IMR-90 (cell line): ENCODE results near the gene DUSP23. TPM values are rescaled to one million over a fixed set of nuclear protein-coding genes. Genes with fewer than 3 reads are reported as not detected.

Source experiments
- ATAC-seq: fragments of 200-7000 bp; cut with Tn5 transposase; 2 replicates; pipeline ENCODE4 v1.9.1; 2020; ENCODE audit warnings: low read depth, mild to moderate bottlenecking, moderate library complexity
- BruUV-seq: library from RNA; stranded (reverse); fragments of 400-500 nt; replicated peaks from 2 replicates; lab custom pipeline; 2021; lab: Mats Ljungman, UMichigan
- CTCF ChIA-PET: fragments of 300-600 bp; formaldehyde crosslinking; extraction: SDS; loops from one replicate; lab custom pipeline; 2021; ENCODE audit warnings: antibody characterized with exemption; lab: Yijun Ruan, JAX
- POLR2A ChIA-PET: fragments of 300-600 bp; sonication (Branson Sonifier 250); formaldehyde crosslinking; loops from one replicate; lab custom pipeline; 2022; ENCODE audit warnings: antibody characterized with exemption; ENCODE audit not compliant: unreplicated experiment; lab: Charles Lee
- DNase-seq: peaks from one replicate; pipeline ENCODE4 v3.0.0; 2013
- H2AFZ ChIP-seq: replicated peaks from 2 replicates; pipeline ENCODE3; 2013; ENCODE audit warnings: low read length, mild to moderate bottlenecking; ENCODE audit not compliant: poor library complexity
- H2AK5ac ChIP-seq: 2 replicates; pipeline ENCODE4 v1.6.1; 2013; ENCODE audit warnings: low read depth, low read length, inconsistent platforms
- H2AK9ac ChIP-seq: replicated peaks from 2 replicates; pipeline ENCODE3; 2013; ENCODE audit warnings: mild to moderate bottlenecking, low read depth, low read length, moderate library complexity; ENCODE audit not compliant: poor library complexity
- H2BK120ac ChIP-seq: 2 replicates; pipeline ENCODE4 v1.6.1; 2013; ENCODE audit warnings: low read depth, low read length, inconsistent platforms
- H2BK15ac ChIP-seq: 3 replicates; pipeline ENCODE4 v1.6.1; 2013; ENCODE audit warnings: low read depth, low read length, inconsistent platforms
- H2BK20ac ChIP-seq: 2 replicates; pipeline ENCODE4 v1.6.1; 2013; ENCODE audit warnings: low read depth, mild to moderate bottlenecking, inconsistent platforms, low read length, moderate library complexity
- H2BK5ac ChIP-seq: 2 replicates; pipeline ENCODE4 v1.6.1; 2013; ENCODE audit warnings: mild to moderate bottlenecking, low read depth, low read length, inconsistent platforms; ENCODE audit not compliant: poor library complexity, severe bottlenecking
- H3K14ac ChIP-seq: replicated peaks from 2 replicates; pipeline ENCODE4 v1.6.1; 2013; ENCODE audit warnings: low read depth, low read length, inconsistent platforms
- H3K18ac ChIP-seq: 2 replicates; pipeline ENCODE4 v1.6.1; 2013; ENCODE audit warnings: low read depth, low read length, control low read depth
- H3K23ac ChIP-seq: 2 replicates; pipeline ENCODE4 v1.6.1; 2013; ENCODE audit warnings: low read depth, low read length, inconsistent platforms
- H3K27ac ChIP-seq: 2 replicates; pipeline ENCODE4 v1.5.1; 2013; ENCODE audit warnings: mild to moderate bottlenecking, control low read depth, low read length; ENCODE audit not compliant: insufficient read depth
- H3K27me3 ChIP-seq: 2 replicates; pipeline ENCODE4 v1.6.1; 2013; ENCODE audit warnings: low read length; ENCODE audit not compliant: control insufficient read depth, insufficient read depth
- H3K36me3 ChIP-seq: 2 replicates; pipeline ENCODE4 v1.6.1; 2013; ENCODE audit warnings: low read length, mixed read lengths; ENCODE audit not compliant: control insufficient read depth, insufficient read depth
- H3K4ac ChIP-seq: 2 replicates; pipeline ENCODE4 v1.6.1; 2013; ENCODE audit warnings: low read depth, low read length, inconsistent platforms
- H3K4me1 ChIP-seq: 2 replicates; pipeline ENCODE4 v1.6.1; 2013; ENCODE audit warnings: low read length, mixed read lengths; ENCODE audit not compliant: control insufficient read depth, insufficient read depth
- H3K4me2 ChIP-seq: 2 replicates; pipeline ENCODE4 v1.6.1; 2013; ENCODE audit warnings: low read depth, mild to moderate bottlenecking, control low read depth, low read length, moderate library complexity
- H3K4me3 ChIP-seq: 2 replicates; pipeline ENCODE4 v1.5.1; 2013; ENCODE audit warnings: low read depth, mild to moderate bottlenecking, control low read depth, low read length, moderate library complexity; ENCODE audit not compliant: insufficient read depth
- H3K56ac ChIP-seq: 2 replicates; pipeline ENCODE4 v1.6.1; 2013; ENCODE audit warnings: low read length, inconsistent platforms; ENCODE audit not compliant: insufficient read depth; ENCODE audit errors: extremely low read depth
- H3K79me1 ChIP-seq, 2 experiments: 2 replicates each; pipeline ENCODE4 v1.6.1; 2013; ENCODE audit warnings: low read length in 2 of 2, inconsistent platforms in 1 of 2, low read depth in 1 of 2
- H3K9ac ChIP-seq: 2 replicates; pipeline ENCODE4 v1.6.1; 2013; ENCODE audit warnings: low read depth, low read length, control low read depth
- H3K9me1 ChIP-seq: 2 replicates; pipeline ENCODE4 v1.6.1; 2013; ENCODE audit warnings: low read length, inconsistent platforms; ENCODE audit not compliant: insufficient read depth
- H3K9me3 ChIP-seq: 2 replicates; pipeline ENCODE4 v1.6.1; 2013; ENCODE audit warnings: low read length; ENCODE audit not compliant: control insufficient read depth, insufficient read depth
- H4K20me1 ChIP-seq: 2 replicates; pipeline ENCODE4 v1.6.1; 2013; ENCODE audit warnings: low read length, inconsistent platforms; ENCODE audit not compliant: insufficient read depth
- H4K5ac ChIP-seq: 2 replicates; pipeline ENCODE4 v1.6.1; 2013; ENCODE audit warnings: mild to moderate bottlenecking, low read depth, low read length, control low read depth
- H4K8ac ChIP-seq, 2 experiments: 2 replicates each; pipeline ENCODE4 v1.6.1; 2013; ENCODE audit warnings: low read depth in 2 of 2, low read length in 2 of 2, control low read depth in 1 of 2, inconsistent platforms in 1 of 2
- H4K91ac ChIP-seq: 2 replicates; pipeline ENCODE4 v1.6.1; 2013; ENCODE audit warnings: low read depth, low read length, inconsistent platforms; ENCODE audit not compliant: insufficient read depth
- CTCF ChIP-seq: conservative IDR thresholded peaks from 2 replicates; pipeline ENCODE4 v1.5.1; 2012; ENCODE audit warnings: mild to moderate bottlenecking, low read depth, low read length, improper control_type of control experiment
- MAZ ChIP-seq: IDR thresholded peaks from 2 replicates; pipeline ENCODE4 v1.6.1; 2012; ENCODE audit warnings: low read depth, mild to moderate bottlenecking, low read length, improper control_type of control experiment, moderate library complexity, borderline replicate concordance
- WGBS, 2 experiments: methylation state at CpG; one replicate each; pipeline versions ENCODE4 v1.1.5 to v1.1.7; 2013; ENCODE audit warnings: missing lambda C conversion rate in 2 of 2; ENCODE audit not compliant: insufficient read length in 1 of 2; ENCODE audit errors: extremely low coverage in 2 of 2; 5-methylcytosine and 5-hydroxymethylcytosine counted together
- dilution Hi-C: fragments of 300-500 bp; cut with HindIII; formaldehyde crosslinking; loops from one replicate; pipeline ENCODE4 v1.14.3; 2018; ENCODE audit warnings: low sequenced_read_pairs; ENCODE audit not compliant: unreplicated experiment
- in situ Hi-C: fragments of 300-500 bp; cut with MboI; formaldehyde crosslinking; loops from 3 replicates; pipeline ENCODE4 v1.14.3; 2019; ENCODE audit warnings: low sequenced_read_pairs, inconsistent platforms, mixed read lengths
- intact Hi-C: fragments of 100-400 bp; cut with micrococcal nuclease; formaldehyde crosslinking; loops from 2 replicates; pipeline ENCODE4 v1.10.0; 2022
- polyA plus RNA-seq, 3 experiments: library from polyadenylated mRNA; depleted of rRNA; stranded (reverse); fragments of >200 nt; gene quantifications; 2 replicates each; pipeline ENCODE4 v1.2.3, GENCODE V29; 2012; ENCODE audit warnings: low replicate concordance in 1 of 3
- total RNA-seq: library from RNA; depleted of rRNA; stranded (reverse); fragments of >200 nt; gene quantifications from 2 replicates; pipeline ENCODE4 v1.2.3, GENCODE V29; 2012

DUSP23 gene
- total and polyA plus RNA-seq, 2 of the 4 experiments (the other 2 are of a cell fraction), result 4.1 to 12.9 TPM

- peak; percentile 61 for TF ChIP-seq CTCF
These were observed 40.6 kb downstream of the DUSP23 start (continued) for GRCh38 chr1:159821171-159821867.

GRCh38 chr1:159823406-159823805 is 42.6 kb downstream of the DUSP23 start:
- ATAC-seq, result no peak
- BruUV-seq, result no TSS peak

More at GRCh38 chr1:159823406-159823805, 42.6 kb downstream of the DUSP23 start:
- Histone ChIP-seq H4K20me1 (no peaks in the 10 kb centered on the region), H3K4ac (no peak overlapping the region), H4K91ac (no peak overlapping the region), H3K14ac (no peak overlapping the region), H3K79me1 (no peaks in the 10 kb centered on the region), H3K9ac (no peak overlapping the region), H4K8ac (no peak overlapping the region), H2BK120ac (no peak overlapping the region), H2AK9ac (no peak overlapping the region), H2BK5ac (no peak overlapping the region), H3K23ac (no peak overlapping the region), H3K27ac (no peak overlapping the region), H3K9me3 (no peaks in the 10 kb centered on the region), H2AFZ (no peak overlapping the region), H3K18ac (no peak overlapping the region), H3K9me1 (0 out of 2 replicates have a peak, but pooled peaks cover 3% of the 10 kb centered on the region), H2AK5ac (no peak overlapping the region), H2BK15ac (no peak overlapping the region), H2BK20ac (no peak overlapping the region), H3K4me1 (no peaks in the 10 kb centered on the region), H3K36me3 (no peaks in the 10 kb centered on the region), H3K4me3 (no peak overlapping the region), H3K27me3 (peaks cover 31% of the 10 kb centered on the region), H3K56ac (no peak overlapping the region), H4K5ac (no peak overlapping the region), H3K4me2 (no peak overlapping the region)
- in situ Hi-C loops, result no loop called here
- ChIA-PET POLR2A (no interaction called here), CTCF (no interaction called here)
- intact Hi-C loops, result loop anchor here (5.0 kb wide), 1 partner anchor 41 kb away; the partner anchor contains the start of gene DUSP23
- dilution Hi-C loops, result no loop called here
- WGBS, 2 experiments, result no CpG with 5 or more reads among the region's 7 CpGs
- no peak for DNase-seq
- no peak for TF ChIP-seq MAZ
